OCI-M1 (cell line): ENCODE measurements around the gene RBM34.
"Not testable (repeated sequence)": the region's sequence is repeated elsewhere in the genome, so short reads cannot be mapped to it uniquely, and the experiment has no call there.

Experiments
- DNase-seq: peaks from one replicate; lab custom pipeline; 2025; lab: John Stamatoyannopoulos, UW

RBM34 gene

GRCh38 chr1:235113183-235113917 lies 47.7 kb downstream of the RBM34 start:
- peak; percentile 57 for DNase-seq

- DNase-seq: peak; percentile 86
These were observed 48.5 kb downstream of the RBM34 start for GRCh38 chr1:235112297-235113182.

GRCh38 chr1:235111107-235111506 lies 49.9 kb downstream of the RBM34 start:
- no peak for DNase-seq

GRCh38 chr1:235108876-235109275 lies 52.2 kb downstream of the RBM34 start:
- DNase-seq: no peak

GRCh38 chr1:235108185-235108593 lies 52.9 kb downstream of the RBM34 start:
- DNase-seq: no peak

GRCh38 chr1:235107368-235108184 lies 53.5 kb downstream of the RBM34 start:
- DNase-seq: no peak

- DNase-seq: peak; percentile 23
These were observed 54.6 kb downstream of the RBM34 start for GRCh38 chr1:235106457-235106856.

- peak; percentile 80 for DNase-seq
These were observed 55.7 kb downstream of the RBM34 start for GRCh38 chr1:235105051-235106043.

- DNase-seq: no peak
These were observed 58.0 kb downstream of the RBM34 start for GRCh38 chr1:235102993-235103411.

GRCh38 chr1:235102259-235102582 lies 58.8 kb downstream of the RBM34 start:
- no peak for DNase-seq

GRCh38 chr1:235101558-235102258 lies 59.3 kb downstream of the RBM34 start:
- no peak for DNase-seq

GRCh38 chr1:235100194-235100772 lies 60.8 kb downstream of the RBM34 start:
- no peak for DNase-seq

GRCh38 chr1:235098991-235099390 lies 62.1 kb downstream of the RBM34 start:
- no peak for DNase-seq

GRCh38 chr1:235098547-235098946 lies 62.5 kb downstream of the RBM34 start:
- no peak for DNase-seq

GRCh38 chr1:235097501-235097900 lies 63.5 kb downstream of the RBM34 start:
- not testable (repeated sequence) for DNase-seq

- DNase-seq: no peak
These were observed 65.0 kb downstream of the RBM34 start for GRCh38 chr1:235095938-235096562.

- DNase-seq: peak; percentile 94
These were observed 67.1 kb downstream of the RBM34 start for GRCh38 chr1:235093696-235094592.

- peak; percentile 52 for DNase-seq
These were observed 67.9 kb downstream of the RBM34 start for GRCh38 chr1:235093013-235093695.
